Sigmoid colon (tissue), 7 donors: Measurements from ENCODE around the gene CDC27. TPM values are rescaled to one million over a fixed set of nuclear protein-coding genes. Genes with fewer than 3 reads are reported as not detected.
"Not testable (repeated sequence)": the region's sequence is repeated elsewhere in the genome, so short reads cannot be mapped to it uniquely, and the experiment has no call there.

ENCODE experiments used
- DNase-seq: peaks from one replicate; pipeline ENCODE4 v3.0.0-alpha.2; 2019
- H3K27ac ChIP-seq, 4 donors: fragments of 200-600 bp; sonication (generic); one replicate each; pipeline ENCODE4 v1.5.1; 2016 to 2019; ENCODE audit warnings: mild to moderate bottlenecking in 1 of 4
- H3K27me3 ChIP-seq, 3 donors: fragments of 200-600 bp; sonication (generic); one replicate each; pipeline ENCODE4 v1.5.1; 2019; ENCODE audit warnings: mild to moderate bottlenecking in 1 of 3
- H3K36me3 ChIP-seq, 4 donors: fragments of 200-600 bp; sonication (generic); one replicate each; pipeline ENCODE4 v1.5.1; 2016 to 2019
- H3K4me1 ChIP-seq, 4 donors: fragments of 200-600 bp; sonication (generic); one replicate each; pipeline ENCODE4 v1.5.1; 2017 to 2019
- H3K4me3 ChIP-seq, 4 donors: fragments of 200-600 bp; sonication (generic); one replicate each; pipeline ENCODE4 v1.5.1; 2017 to 2019; ENCODE audit warnings: mild to moderate bottlenecking in 2 of 4, moderate library complexity in 1 of 4
- H3K9me3 ChIP-seq, 4 donors: fragments of 200-600 bp in 3 of 4; sonication (generic) in 3 of 4; one replicate each; pipeline versions ENCODE4 v1.5.1 to v1.6.1; 2013 to 2019
- EP300 ChIP-seq, 4 donors: sonication (generic); formaldehyde crosslinking; IDR thresholded peaks; one replicate each; pipeline ENCODE4 v1.6.1; 2017; ENCODE audit warnings: antibody characterized with exemption in 4 of 4
- POLR2A ChIP-seq, 2 donors: fragments of 450-650 bp; IDR thresholded peaks; one replicate each; pipeline ENCODE4 v1.6.1; 2016; ENCODE audit warnings: antibody characterized with exemption in 2 of 2, mild to moderate bottlenecking in 2 of 2, moderate library complexity in 2 of 2
- POLR2AphosphoS5 ChIP-seq, 4 donors: sonication (generic); formaldehyde crosslinking; IDR thresholded peaks; one replicate each; pipeline ENCODE4 v1.6.1; 2017; ENCODE audit warnings: antibody characterized with exemption in 4 of 4
- WGBS, 2 donors: extraction: QIAGEN DNeasy Blood & Tissue Kit; methylation state at CpG; one replicate each; pipeline ENCODE4 v1.1.7; 2013; 5-methylcytosine and 5-hydroxymethylcytosine counted together
- intact Hi-C: fragments of 100-400 bp; cut with DNase I; formaldehyde crosslinking; loops from one replicate; pipeline ENCODE4 v1.15.1; 2023
- polyA plus RNA-seq, 3 donors: library from polyadenylated mRNA; stranded (reverse); fragments of 200-250 nt; gene quantifications; one replicate each; pipeline ENCODE4 v1.2.3, GENCODE V29; 2013
- total RNA-seq, 4 donors: library from RNA; depleted of rRNA; stranded (reverse); fragments of >200 nt; gene quantifications; one replicate each; pipeline ENCODE4 v1.1.0, GENCODE V29; 2016
- TF ChIP-seq, protein P1 (sequence below), 4 experiments: fragments of 450-650 bp in 3 of 4; fragments of 200-600 bp in 1 of 4; IDR thresholded peaks; one replicate each; pipeline ENCODE4 v1.5.1; 2016 to 2019; ENCODE audit warnings: antibody characterized with exemption in 4 of 4, mild to moderate bottlenecking in 3 of 4, moderate library complexity in 2 of 4
- donor health status: healthy with polysubstance abuse.
- donor health status: Bipolar disorder and iron deficiency.
- donor health status: healthy.

Gene CDC27
- total and polyA plus RNA-seq, 7 donors = 7.2 to 61.4 (median 41.0) TPM

DNA sequence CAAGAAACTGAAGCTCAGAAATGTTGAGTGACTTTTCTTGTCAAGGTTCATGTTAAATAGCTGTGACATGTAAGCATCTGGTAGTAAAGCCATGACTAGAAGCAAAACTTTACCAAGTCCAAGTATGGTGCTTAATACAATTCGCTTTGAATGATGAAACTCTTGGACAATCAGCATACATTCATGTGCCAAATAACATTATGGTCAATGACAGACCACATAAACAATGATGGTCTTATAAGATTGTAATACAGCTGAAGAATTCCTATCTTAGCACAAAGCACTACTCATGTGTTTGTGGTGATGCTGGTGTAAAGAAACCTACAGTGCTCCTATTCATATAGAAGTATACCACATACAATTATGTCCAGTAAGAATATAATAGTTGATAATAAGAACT lies 112.9 kb downstream of the CDC27 start:
- WGBS, 2 donors = 89 to 95% methylated on average over 1 of the region's 1 CpG
- intact Hi-C loops = no loop called here
- no peak for DNase-seq
- H3K36me3 ChIP-seq = no peaks in the 10 kb centered on the region
- H3K27ac ChIP-seq = no peak overlapping the region
- TF ChIP-seq EP300 (IDR thresholded peaks at IDR 0.05) (no peak), POLR2A (IDR thresholded peaks at IDR 0.05) (no peak), POLR2AphosphoS5 (IDR thresholded peaks at IDR 0.05) (no peak)
- TF ChIP-seq, protein P1, sequence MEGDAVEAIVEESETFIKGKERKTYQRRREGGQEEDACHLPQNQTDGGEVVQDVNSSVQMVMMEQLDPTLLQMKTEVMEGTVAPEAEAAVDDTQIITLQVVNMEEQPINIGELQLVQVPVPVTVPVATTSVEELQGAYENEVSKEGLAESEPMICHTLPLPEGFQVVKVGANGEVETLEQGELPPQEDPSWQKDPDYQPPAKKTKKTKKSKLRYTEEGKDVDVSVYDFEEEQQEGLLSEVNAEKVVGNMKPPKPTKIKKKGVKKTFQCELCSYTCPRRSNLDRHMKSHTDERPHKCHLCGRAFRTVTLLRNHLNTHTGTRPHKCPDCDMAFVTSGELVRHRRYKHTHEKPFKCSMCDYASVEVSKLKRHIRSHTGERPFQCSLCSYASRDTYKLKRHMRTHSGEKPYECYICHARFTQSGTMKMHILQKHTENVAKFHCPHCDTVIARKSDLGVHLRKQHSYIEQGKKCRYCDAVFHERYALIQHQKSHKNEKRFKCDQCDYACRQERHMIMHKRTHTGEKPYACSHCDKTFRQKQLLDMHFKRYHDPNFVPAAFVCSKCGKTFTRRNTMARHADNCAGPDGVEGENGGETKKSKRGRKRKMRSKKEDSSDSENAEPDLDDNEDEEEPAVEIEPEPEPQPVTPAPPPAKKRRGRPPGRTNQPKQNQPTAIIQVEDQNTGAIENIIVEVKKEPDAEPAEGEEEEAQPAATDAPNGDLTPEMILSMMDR (IDR thresholded peaks at IDR 0.05) = no peak
- H3K4me3 ChIP-seq = no peak overlapping the region
- H3K4me1 ChIP-seq = no peaks in the 10 kb centered on the region
- no peaks in the 10 kb centered on the region for H3K9me3 ChIP-seq
- H3K27me3 ChIP-seq = no peaks in the 10 kb centered on the region

DNA sequence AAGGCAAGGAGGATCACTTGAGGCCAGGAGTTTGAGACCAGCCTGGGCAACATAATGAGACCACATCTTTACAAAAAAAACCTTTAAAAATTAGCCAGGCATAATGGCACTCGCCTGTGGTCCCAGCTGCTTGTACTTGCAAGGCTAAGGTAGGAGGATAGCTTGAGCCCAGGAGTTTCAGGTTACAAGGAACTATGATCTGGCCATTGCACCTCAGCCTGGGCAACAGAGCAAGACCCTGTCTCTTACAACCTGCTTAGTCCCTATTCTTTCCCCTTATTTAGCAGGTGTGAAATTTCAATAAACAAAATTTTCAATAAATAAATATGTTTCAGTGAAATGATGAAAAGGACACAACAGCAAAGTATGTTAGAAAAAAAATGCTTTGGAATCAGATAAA lies 114.7 kb downstream of the CDC27 start:
- not testable (repeated sequence) for H3K9me3 ChIP-seq, H3K4me3 ChIP-seq, H3K27me3 ChIP-seq, DNase-seq, H3K4me1 ChIP-seq, H3K27ac ChIP-seq, H3K36me3 ChIP-seq
- 79 to 100% methylated on average over 1 of the region's 1 CpG for WGBS, 2 donors
- intact Hi-C loops = loop anchor here (1.0 kb wide), 1 partner anchor 11 kb away; no protein-coding TSS in a partner anchor

DNA sequence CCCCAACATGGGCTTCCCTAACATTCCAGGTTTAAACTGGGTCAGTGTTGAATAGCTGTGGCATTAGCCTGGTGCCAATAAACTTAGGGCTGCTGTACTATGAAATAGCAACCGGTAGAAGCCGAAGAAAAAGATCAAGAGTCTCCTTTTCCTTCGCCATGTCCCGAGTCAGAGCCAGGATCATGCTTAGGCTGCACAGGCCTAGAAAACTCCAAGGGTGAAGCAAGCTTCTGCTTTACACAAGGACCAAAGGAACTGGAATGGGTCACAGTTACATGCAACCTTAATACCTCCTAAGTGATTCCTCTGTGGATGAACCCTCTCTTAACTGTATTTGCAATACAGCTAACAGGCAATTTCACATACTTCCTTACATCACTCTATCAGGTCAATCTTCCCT lies 115.5 kb downstream of the CDC27 start:
- not testable (repeated sequence) for H3K9me3 ChIP-seq, DNase-seq, H3K27ac ChIP-seq, H3K36me3 ChIP-seq, H3K4me1 ChIP-seq, H3K4me3 ChIP-seq, H3K27me3 ChIP-seq
- WGBS, 2 donors = 87 to 98% methylated on average over 4 of the region's 4 CpGs
- intact Hi-C loops = loop anchor here (1.0 kb wide), 1 partner anchor 12 kb away; no protein-coding TSS in a partner anchor

DNA sequence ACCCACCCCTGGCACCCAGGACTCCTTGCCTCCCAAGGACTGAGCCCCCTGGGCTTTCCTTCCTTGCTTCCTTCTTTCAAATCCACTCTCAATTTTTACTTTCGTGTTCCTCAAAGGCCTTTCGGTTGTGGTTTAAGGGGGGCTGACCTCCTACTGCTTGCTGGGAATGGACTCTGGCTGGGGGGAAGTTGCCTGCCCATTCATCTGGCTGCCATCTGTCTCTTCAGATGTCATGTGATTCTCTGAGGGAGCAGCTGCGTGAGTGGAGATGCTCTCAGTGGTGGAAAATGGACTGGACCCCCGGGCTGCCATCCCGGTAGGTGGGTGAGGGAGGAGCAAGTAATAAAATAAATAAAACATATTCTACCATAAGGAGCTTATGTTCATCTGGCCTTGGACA lies 116.2 kb downstream of the CDC27 start:
- Histone ChIP-seq H3K36me3 (no peaks in the 10 kb centered on the region), H3K9me3 (no peaks in the 10 kb centered on the region), H3K4me3 (no peak overlapping the region), H3K27me3 (no peaks in the 10 kb centered on the region), H3K27ac (no peak overlapping the region), H3K4me1 (peaks cover 0 to 2% (median 0%) of the 10 kb centered on the region in 4 donors)
- 59 to 83% methylated on average over 5 of the region's 5 CpGs for WGBS, 2 donors
- DNase-seq = no peak
- TF ChIP-seq, protein P1 (IDR thresholded peaks at IDR 0.05) = no peak
- no peak for TF ChIP-seq EP300 (IDR thresholded peaks at IDR 0.05)
- no peak for TF ChIP-seq POLR2A (IDR thresholded peaks at IDR 0.05)
- no peak for TF ChIP-seq POLR2AphosphoS5 (IDR thresholded peaks at IDR 0.05)
- intact Hi-C loops = no loop called here

DNA sequence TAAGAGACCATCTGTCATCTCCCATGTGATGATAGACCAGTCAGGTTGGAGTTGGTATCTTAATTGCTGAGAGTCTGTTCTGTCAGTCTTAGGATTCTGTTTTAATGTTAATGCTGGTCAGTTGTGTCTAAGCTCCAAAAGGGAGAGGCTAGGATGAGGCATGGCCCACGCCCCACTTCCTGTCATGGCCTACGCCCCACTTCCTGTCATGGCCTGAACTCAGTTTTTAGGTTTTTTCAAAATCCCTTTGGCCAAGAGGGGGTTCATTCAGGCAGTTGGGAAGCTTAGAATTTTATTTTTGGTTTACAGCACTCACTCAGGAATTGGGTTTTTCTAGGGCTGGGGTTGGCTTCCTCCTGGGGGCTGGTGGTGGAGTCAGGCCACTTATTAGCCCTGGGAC lies 117.9 kb downstream of the CDC27 start:
- DNase-seq, H3K9me3 ChIP-seq, intact Hi-C loops, H3K27ac ChIP-seq, H3K4me3 ChIP-seq, H3K36me3 ChIP-seq, H3K27me3 ChIP-seq: not testable (repeated sequence)
- WGBS, 2 donors = 80 to 85% methylated on average over 2 of the region's 2 CpGs
- peaks cover 0 to 15% (median 5%) of the 10 kb centered on the region in 4 donors for H3K4me1 ChIP-seq

DNA sequence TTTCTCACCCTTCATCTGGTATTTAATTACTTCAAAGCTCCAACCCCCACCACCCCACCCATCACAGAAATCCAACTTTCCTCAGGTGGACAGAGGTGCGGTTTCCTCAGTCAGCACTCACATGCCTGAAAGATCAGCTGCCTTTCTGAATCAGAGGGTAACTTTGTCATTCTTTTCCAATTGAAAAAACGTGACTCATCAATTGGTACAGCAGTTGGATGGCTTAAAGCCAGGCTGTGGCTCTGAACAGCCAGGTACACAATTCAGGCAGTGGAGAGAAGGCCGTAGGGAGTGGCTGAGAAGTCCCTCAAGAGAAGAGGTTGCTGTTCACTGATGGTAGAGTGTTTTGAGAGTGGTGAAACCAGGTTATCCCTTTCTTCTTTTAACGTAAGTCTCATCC lies 118.8 kb downstream of the CDC27 start:
- H3K4me1 ChIP-seq = peaks cover 0 to 19% (median 5%) of the 10 kb centered on the region in 4 donors
- H3K9me3 ChIP-seq, intact Hi-C loops, H3K4me3 ChIP-seq, H3K27ac ChIP-seq, H3K36me3 ChIP-seq, DNase-seq, H3K27me3 ChIP-seq: not testable (repeated sequence)
- 42 to 72% methylated on average over 4 of the region's 4 CpGs for WGBS, 2 donors

Other genes starting within 250 kb of the CDC27 start
- gene RPRML, start 210.0 kb downstream of the CDC27 start, total RNA-seq = 1 to 10 TPM in 1 of 4 donors, under 1 TPM in 1, not detected in 2; 0.71 to 1.4 TPM
- under 1 TPM in 1 of 3 donors, not detected in 2; 0.32 TPM for gene RPRML, start 210.0 kb downstream of the CDC27 start, polyA plus RNA-seq
- 1 to 10 TPM in 1 of 4 donors, not detected in 3; 1.1 TPM for gene MYL4, start 20.1 kb upstream of the CDC27 start, total RNA-seq
- gene MYL4, start 20.1 kb upstream of the CDC27 start, polyA plus RNA-seq = 1 to 10 TPM in 1 of 3 donors, under 1 TPM in 1, not detected in 1; 0.31 to 2.8 TPM
- gene ITGB3, start 64.5 kb upstream of the CDC27 start, total RNA-seq = 10 to 100 TPM; 28.5 to 62.7 (median 40.1) TPM
- 1 to 10 TPM in 2 of 3 donors, under 1 TPM in 1; 0.69 to 3.4 (median 1.8) TPM for gene ITGB3, start 64.5 kb upstream of the CDC27 start, polyA plus RNA-seq
- 10 to 100 TPM in 3 of 4 donors, 1 to 10 TPM in 1; 8.7 to 16.3 (median 15.4) TPM for gene EFCAB13, start 134.7 kb upstream of the CDC27 start, total RNA-seq
- 1 to 10 TPM in 2 of 3 donors, under 1 TPM in 1; 0.46 to 3.6 (median 1.7) TPM for gene EFCAB13, start 134.7 kb upstream of the CDC27 start, polyA plus RNA-seq